ENCODE results near the gene WDR27.
"Not testable (repeated sequence)": the region's sequence is repeated elsewhere in the genome, so short reads cannot be mapped to it uniquely, and the experiment has no call there.

WDR27 gene

DNA sequence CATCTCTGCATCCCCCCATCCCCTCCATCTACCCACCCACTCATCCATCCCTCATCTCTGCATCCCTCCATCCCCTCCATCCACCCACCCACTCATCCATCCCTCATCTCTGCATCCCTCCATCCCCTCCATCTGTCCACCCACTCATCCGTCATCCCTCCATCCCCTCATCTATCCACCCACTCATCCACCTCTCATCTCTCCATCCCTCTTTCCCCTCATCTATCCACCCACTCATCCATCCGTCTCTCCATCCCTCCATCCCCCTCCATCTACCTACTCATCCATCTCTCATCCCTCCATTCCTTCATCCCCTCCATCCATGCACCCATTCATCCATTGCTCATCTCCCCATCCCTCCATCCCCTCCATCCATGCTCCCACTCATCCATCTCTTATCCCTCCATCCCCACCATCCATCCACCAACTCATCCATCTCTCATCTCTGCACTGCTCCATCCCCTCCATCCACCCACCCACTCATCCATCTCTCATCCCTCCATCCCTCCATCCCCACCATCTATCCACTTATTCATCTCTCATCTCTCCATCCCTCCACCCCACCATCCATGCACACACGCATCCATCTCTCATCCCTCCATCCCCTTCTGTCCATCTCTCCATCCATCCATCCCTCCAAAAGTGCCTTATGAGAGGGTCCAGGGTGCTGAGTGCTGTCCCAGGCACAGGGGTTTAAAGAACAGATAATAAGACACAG lies 51.4 kb downstream of the WDR27 start:
- DNase-seq (ENCODE audit: low spot score) = no peak
- H3K27ac ChIP-seq = no peak overlapping the region
- TF ChIP-seq, protein P1, sequence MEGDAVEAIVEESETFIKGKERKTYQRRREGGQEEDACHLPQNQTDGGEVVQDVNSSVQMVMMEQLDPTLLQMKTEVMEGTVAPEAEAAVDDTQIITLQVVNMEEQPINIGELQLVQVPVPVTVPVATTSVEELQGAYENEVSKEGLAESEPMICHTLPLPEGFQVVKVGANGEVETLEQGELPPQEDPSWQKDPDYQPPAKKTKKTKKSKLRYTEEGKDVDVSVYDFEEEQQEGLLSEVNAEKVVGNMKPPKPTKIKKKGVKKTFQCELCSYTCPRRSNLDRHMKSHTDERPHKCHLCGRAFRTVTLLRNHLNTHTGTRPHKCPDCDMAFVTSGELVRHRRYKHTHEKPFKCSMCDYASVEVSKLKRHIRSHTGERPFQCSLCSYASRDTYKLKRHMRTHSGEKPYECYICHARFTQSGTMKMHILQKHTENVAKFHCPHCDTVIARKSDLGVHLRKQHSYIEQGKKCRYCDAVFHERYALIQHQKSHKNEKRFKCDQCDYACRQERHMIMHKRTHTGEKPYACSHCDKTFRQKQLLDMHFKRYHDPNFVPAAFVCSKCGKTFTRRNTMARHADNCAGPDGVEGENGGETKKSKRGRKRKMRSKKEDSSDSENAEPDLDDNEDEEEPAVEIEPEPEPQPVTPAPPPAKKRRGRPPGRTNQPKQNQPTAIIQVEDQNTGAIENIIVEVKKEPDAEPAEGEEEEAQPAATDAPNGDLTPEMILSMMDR (IDR thresholded peaks at IDR 0.05) = no peak
- H3K4me3 ChIP-seq = no peak overlapping the region

DNA sequence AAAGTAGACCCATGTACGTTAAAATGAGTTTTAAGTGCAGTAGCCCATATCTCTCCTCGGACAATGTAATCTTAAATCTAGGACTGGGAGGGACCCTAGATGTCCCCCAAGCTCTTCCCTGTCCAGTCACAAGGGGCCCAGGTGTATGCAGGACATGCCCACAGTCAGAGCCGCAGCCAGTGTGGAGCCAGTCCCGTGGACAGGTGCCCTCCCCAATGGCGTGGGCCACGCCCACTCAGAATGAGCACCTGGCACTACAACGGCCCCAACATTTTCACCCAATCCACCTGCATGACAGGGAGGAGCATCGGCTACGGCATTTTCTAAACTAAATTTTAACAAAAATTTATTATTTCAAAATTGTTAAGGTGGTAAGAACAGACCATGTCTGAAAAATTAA lies 53.2 kb downstream of the WDR27 start:
- TF ChIP-seq, protein P1 (IDR thresholded peaks at IDR 0.05) = no peak
- no peak overlapping the region for H3K4me3 ChIP-seq
- no peak for DNase-seq (ENCODE audit: low spot score)
- no peak overlapping the region for H3K27ac ChIP-seq

DNA sequence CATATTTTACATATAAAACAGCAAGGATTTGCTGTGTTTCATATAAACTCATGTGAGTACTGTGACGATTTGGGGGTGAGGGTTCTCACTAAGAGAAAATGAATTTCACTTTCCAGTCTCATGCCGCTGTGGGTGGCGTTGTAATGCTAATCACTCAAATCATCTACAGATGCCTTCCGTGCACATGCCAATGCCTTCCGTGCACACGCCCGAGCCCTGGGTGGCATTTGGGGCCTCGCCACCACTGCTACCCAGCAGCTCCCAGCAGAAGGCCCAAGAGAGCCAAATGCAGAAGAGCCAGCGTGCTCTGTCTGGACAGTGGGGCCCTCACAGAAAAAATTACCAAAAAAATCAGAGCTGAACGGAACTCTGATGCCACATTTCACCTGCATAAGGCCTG lies 53.7 kb downstream of the WDR27 start:
- Histone ChIP-seq H3K4me3 (no peak overlapping the region), H3K27ac (no peak overlapping the region)
- TF ChIP-seq, protein P1 (IDR thresholded peaks at IDR 0.05) = no peak
- DNase-seq (ENCODE audit: low spot score) = no peak

DNA sequence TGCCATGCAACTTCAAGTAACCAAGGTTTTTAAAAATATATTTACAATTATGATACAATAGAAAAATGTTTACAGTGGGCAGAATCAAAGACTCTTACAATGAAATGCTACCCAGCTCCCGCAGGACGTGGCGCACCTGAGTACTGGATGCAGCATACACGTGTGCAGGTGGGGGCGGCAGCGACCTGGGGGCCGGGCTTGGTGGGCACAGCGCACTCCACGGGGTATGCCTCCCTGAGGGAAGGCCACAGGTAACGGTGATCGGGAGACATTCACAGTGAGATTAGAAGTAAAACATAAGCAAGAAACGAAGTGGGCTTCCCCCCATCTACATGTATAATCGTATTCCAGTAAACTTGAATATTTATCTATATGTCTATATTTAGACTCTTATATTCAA lies 54.2 kb downstream of the WDR27 start:
- H3K27ac ChIP-seq = no peak overlapping the region
- DNase-seq (ENCODE audit: low spot score) = no peak
- TF ChIP-seq, protein P1 (IDR thresholded peaks at IDR 0.05) = no peak
- H3K4me3 ChIP-seq = no peak overlapping the region

DNA sequence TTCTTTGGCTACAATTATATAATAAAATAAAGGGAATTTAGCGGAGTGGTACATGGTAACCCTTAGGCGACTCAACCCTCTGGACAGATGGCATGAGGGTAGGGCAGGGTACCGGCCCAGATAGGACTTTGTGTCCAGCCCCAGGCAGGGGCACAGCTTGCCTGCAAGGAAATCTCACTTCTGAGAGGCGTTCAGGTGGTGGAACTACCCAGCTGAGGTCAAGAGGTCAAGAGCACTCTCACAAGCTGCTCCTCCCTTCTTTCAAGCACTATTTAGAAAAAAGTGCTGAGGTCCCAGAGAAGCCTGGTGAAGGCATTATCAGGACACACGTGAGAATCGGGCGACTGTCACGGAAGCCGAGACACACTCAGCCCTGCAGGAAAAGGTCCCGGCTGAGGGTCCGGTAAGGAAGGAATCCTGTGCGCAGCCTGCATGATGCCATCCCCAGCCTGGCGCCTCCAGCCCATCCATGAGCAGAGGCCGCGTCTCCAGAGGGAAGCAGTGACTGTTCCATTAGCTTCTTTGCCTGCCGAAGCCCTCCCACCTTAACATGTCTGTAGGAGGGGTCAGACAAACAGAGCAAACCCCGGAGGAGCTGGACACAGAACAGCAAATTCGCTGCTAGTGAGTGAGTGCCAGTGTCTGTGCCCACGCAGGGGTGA lies 54.8 kb downstream of the WDR27 start:
- DNase-seq (ENCODE audit: low spot score) = no peak
- TF ChIP-seq, protein P1 (IDR thresholded peaks at IDR 0.05) = no peak
- no peak overlapping the region for H3K4me3 ChIP-seq
- no peak overlapping the region for H3K27ac ChIP-seq

DNA sequence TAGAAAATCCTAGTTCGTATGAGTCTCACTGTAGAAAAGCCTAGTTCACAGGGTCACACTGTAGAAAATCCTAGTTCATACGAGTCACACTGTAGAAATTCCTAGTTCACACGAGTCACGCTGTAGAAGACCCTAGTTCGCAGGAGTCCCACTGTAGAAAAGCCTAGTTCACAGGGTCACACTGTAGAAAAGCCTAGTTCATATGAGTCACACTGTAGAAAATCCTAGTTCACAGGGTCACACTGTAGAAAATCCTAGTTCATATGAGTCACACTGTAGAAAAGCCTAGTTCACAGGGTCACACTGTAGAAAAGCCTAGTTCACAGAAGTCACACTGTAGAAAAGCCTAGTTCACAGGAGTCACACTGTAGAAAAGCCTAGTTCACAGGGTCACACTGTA lies 56.4 kb downstream of the WDR27 start:
- H3K4me3 ChIP-seq; DNase-seq (ENCODE audit: low spot score): not testable (repeated sequence)

DNA sequence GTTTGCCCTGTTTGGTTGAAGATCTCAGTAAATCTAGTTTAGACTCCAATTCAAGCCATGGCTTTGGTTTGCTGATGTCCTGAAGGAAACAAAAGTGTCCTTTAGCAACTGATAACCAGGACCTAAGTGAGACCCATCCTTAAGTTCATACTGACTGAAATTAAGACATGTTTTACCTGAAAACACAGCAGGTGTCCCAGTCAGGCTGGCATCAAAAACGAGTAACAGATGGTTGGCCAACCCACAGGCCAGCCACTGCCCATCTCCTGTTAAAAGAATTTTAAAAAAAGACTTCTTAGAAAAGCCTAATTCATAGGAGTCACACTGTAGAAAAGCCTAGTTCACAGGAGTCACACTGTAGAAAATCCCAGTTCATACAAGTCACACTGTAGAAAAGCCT lies 58.3 kb downstream of the WDR27 start:
- no peak for DNase-seq (ENCODE audit: low spot score)
- Histone ChIP-seq H3K4me3 (no peak overlapping the region), H3K27ac (no peak overlapping the region)
- TF ChIP-seq, protein P1 (IDR thresholded peaks at IDR 0.05) = no peak

More for the DNA sequence above, 56.4 kb downstream of the WDR27 start:
- not testable (repeated sequence) for H3K27ac ChIP-seq
